ENCODE results near the gene MYRF.

The MYRF gene

DNA sequence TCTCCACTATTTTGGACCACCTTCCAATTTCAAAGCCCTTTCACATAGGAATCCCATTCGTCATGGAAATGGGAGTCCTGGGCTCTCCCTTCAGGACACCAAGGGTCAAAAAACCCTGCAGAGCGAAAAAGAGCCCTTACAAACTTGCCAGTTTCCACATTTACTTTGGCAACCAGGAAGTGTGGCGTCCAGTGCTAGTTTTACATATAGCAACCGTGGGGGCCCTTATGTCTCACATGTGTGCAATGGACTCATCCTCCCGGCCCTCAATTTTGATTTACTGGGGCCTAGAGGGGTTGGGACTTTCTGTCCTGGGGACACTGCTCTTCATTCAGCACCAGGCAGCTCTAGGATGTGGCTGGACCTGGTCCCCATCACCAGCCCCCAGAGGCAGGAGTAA lies 38.5 kb upstream of the MYRF start:
- DNase-seq (ENCODE audit: low spot score in 2 of 2), result no peak
- H3K4me3 ChIP-seq, result no peak overlapping the region
- H3K27me3 ChIP-seq (ENCODE audit: low read depth), result no peaks in the 10 kb centered on the region
- in situ Hi-C loops (cut with MboI; ENCODE audit: low sequenced_read_pairs), result no loop called here
- H3K4me1 ChIP-seq, result no peaks in the 10 kb centered on the region
- H3K36me3 ChIP-seq (replicated peaks), result no peaks in the 10 kb centered on the region
- H3K9me3 ChIP-seq, result no peaks in the 10 kb centered on the region

DNA sequence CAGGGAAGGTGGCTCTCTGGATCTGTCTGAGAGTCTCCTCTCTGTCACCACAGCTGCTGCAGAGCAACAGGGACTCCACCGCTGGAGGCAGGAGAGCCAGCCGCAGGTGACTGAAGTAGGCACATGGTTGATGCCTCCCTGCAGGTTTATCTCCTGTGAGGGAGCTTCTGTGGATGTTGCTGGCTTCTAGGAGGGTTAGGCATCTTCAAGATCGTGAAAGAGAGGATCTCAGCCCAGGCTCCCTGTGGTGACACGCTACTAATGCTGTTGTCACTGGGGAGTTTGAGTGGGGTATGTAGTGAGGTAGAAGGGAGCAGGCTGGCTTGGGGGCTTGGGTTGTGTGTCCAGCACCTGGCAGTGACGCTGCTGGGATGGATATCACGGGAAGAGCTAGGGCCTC lies 38.1 kb upstream of the MYRF start:
- in situ Hi-C loops (cut with MboI; ENCODE audit: low sequenced_read_pairs), result no loop called here
- no peaks in the 10 kb centered on the region for H3K9me3 ChIP-seq
- H3K4me1 ChIP-seq, result no peaks in the 10 kb centered on the region
- H3K27me3 ChIP-seq (ENCODE audit: low read depth), result no peaks in the 10 kb centered on the region
- H3K4me3 ChIP-seq, result no peak overlapping the region
- no peaks in the 10 kb centered on the region for H3K36me3 ChIP-seq (replicated peaks)
- DNase-seq (ENCODE audit: low spot score in 2 of 2), result no peak

DNA sequence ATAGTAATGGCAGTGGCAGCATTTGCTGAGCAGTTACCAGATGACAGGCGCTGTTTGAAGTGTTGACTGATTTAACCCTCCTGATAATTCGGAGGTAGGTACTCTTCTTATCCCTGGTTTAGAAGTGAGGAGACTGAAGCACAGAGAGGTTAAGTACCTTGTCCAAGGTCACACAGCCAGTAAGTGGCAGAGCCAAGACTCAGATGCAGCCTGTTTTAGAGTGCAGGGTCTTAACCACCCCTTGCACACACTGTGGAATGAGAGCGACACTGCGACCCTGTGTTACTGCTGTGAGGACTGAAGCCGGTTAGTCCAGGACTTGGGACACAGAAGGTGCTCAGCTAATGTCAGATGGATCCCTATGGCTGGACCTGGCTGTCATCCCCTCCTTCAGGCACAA lies 37.5 kb upstream of the MYRF start:
- in situ Hi-C loops (cut with MboI; ENCODE audit: low sequenced_read_pairs), result no loop called here

DNA sequence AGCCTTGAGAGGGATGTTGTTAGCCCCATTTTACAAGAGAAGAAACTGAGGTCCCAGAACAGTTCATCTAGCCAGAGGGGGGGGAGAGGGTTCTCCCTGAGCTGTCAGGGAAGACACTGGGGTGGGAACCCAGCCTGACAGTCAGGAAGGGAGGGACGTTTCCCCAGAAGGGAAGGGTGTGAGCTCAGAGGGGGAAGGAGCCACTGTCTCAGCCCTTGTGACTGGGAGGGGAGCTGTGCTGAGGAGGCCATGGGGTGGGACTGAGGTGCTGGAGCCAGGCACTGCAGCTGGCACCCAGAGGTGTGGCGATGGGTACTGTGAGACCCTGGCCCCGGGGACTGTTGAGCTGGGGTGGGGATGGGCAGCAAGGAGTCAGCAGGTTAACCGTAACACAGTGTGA lies 36.6 kb upstream of the MYRF start:
- in situ Hi-C loops (cut with MboI; ENCODE audit: low sequenced_read_pairs), result no loop called here
- H3K4me3 ChIP-seq, result no peak overlapping the region
- no peaks in the 10 kb centered on the region for H3K36me3 ChIP-seq (replicated peaks)
- H3K4me1 ChIP-seq, result no peaks in the 10 kb centered on the region
- no peak for DNase-seq (ENCODE audit: low spot score in 2 of 2)
- H3K9me3 ChIP-seq, result no peaks in the 10 kb centered on the region
- no peaks in the 10 kb centered on the region for H3K27me3 ChIP-seq (ENCODE audit: low read depth)

More for the DNA sequence above, 37.5 kb upstream of the MYRF start:
- Histone ChIP-seq H3K9me3 (no peaks in the 10 kb centered on the region), H3K4me3 (no peak overlapping the region), H3K27me3 (ENCODE audit: low read depth) (no peaks in the 10 kb centered on the region), H3K4me1 (no peaks in the 10 kb centered on the region), H3K36me3 (replicated peaks) (no peaks in the 10 kb centered on the region)
- DNase-seq (ENCODE audit: low spot score in 2 of 2), result no peak

DNA sequence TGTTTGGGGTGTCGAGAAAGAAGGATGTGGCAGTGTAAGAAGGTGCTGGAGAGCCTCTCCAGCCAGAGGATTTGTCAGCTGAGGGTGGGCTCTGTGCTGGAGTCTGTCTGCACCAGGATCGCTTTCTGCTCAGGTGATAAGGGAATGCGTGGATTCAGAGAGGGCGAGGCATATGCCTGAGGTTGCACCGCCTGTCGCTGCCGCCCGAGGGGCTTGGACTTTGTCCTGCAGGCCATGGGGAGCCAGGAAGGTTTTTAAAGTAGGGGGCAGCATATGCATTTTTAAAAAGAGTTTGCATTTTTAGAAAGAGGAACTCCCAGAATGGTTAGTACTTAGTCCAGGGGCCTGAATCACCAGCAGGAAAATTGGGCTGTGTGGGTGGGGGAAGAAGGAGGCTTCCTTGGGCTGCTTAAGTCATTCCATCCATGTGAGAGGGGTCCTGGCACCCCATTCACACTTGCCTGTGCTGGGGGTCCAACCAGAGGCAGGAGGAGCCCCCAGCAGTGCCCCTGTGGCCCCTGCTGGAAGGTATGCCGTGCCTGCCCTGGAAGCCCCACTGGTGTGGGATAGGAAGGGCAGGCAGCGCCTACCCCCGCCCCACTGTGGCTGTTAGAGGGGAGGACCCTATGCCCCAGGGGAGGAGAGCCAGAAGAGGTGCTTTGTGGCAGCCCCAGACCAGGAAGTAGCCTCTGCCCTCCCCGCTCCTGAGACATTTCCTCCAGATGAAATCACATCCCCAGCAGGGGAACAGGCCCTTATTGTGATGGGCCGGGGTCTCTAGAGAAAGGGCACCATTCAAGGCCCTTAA lies 35.8 kb upstream of the MYRF start:
- H3K27me3 ChIP-seq (ENCODE audit: low read depth), result no peaks in the 10 kb centered on the region

DNA sequence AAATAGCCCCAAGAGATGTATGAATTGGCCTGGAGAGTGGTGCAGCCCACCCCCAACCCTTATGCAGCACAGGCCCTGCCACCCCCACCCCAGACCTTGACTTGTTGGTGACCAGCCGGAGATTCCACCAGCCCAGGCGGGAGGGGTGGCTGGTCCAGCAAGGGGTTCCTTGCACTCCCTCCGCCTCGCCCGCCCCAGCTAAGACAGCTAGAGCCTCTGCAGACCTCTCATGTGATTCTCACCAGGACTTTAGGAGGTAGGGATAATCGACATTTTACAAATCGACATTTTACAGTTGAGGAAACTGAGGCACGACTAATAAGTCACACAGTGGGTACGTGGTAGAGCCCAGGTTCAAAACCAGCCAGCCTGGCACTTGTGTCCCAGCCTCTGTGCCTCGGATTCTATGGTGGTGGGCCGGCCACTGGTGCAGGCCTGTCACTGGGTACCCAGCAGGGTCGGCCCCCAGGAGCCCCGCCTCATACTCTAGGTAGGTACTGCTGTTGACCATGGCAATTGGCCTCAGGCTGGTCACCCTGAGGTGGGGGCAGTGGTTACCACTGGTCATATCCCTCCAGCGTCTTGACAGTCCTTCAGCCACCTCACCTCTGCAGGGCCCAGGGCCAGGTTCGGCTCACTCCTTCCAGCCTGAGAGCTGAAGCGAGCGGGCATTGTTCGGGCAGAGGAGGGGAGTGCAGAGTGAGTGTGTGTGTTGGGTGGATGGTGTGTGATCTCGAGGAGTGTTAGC lies 35.0 kb upstream of the MYRF start:
- Histone ChIP-seq H3K36me3 (replicated peaks) (no peaks in the 10 kb centered on the region), H3K4me1 (no peaks in the 10 kb centered on the region), H3K27me3 (ENCODE audit: low read depth) (no peaks in the 10 kb centered on the region), H3K9me3 (no peaks in the 10 kb centered on the region), H3K4me3 (no peak overlapping the region)
- DNase-seq (ENCODE audit: low spot score in 2 of 2), result no peak
- in situ Hi-C loops (cut with MboI; ENCODE audit: low sequenced_read_pairs), result no loop called here

More for the DNA sequence above, 35.8 kb upstream of the MYRF start:
- Histone ChIP-seq H3K4me3 (no peak overlapping the region), H3K36me3 (replicated peaks) (no peaks in the 10 kb centered on the region), H3K4me1 (no peaks in the 10 kb centered on the region), H3K9me3 (no peaks in the 10 kb centered on the region)
- DNase-seq (ENCODE audit: low spot score in 2 of 2), result no peak
- in situ Hi-C loops (cut with MboI; ENCODE audit: low sequenced_read_pairs), result no loop called here

DNA sequence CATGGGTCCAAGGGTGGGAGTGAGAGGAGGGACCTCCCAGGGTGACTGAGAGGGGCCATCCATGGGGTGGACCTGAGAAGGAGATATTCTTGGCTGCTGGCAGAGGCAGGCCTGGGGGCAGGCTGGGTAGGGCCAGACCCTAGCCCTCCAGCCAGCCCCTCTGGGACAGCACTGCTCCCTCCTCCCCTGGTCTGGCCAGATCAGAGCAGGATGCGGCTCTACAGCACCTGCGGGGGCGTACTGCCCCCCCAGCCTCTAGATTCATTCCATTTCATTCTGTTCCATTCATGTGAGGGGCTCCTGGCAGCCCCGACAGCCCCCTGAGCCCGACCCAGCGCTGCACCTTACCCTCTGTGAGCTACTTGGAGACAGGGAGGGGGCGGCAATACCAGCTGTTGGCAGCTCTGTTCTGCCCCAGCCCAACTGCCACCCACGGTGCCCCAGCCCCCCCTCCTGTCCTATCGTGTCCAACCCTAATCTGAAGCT lies 34.3 kb upstream of the MYRF start:
- no peaks in the 10 kb centered on the region for H3K9me3 ChIP-seq
- H3K27me3 ChIP-seq (ENCODE audit: low read depth), result no peaks in the 10 kb centered on the region
- DNase-seq (ENCODE audit: low spot score in 2 of 2), result no peak
- H3K4me1 ChIP-seq, result no peaks in the 10 kb centered on the region
- no peak overlapping the region for H3K4me3 ChIP-seq
- in situ Hi-C loops (cut with MboI; ENCODE audit: low sequenced_read_pairs), result no loop called here
- no peaks in the 10 kb centered on the region for H3K36me3 ChIP-seq (replicated peaks)

DNA sequence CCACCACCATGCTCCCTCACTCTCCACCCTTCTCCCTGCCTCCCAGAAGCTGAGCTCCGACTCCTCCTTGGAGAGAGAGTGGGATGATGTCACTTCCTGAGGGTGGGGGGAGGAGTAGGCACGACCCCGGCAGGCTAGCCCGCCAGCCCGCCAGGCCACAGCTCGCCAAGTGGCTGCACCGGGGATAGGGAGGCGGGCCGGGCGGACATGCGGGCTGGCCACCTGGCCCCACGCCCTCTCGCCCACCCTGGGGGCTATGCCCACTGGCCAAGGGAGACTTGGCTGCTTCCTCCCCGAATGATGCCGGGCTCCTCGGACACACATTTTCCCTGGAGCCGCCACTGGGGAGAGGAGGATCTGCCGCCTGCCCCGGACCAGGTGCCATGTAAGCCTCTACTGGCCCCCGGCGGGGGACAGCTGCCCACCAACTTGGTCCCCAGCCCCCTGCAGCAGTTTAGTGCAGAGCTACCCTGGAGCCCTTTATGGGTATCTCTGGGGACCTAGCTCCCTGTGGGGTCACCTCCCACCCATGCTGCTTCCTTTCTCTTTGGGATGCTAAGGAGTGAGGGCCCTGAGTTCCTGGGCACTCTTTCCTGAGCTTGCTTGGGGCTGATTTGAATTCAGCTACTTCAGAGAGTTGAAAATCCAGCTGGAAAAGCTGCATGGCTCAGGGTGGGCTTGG lies 33.7 kb upstream of the MYRF start:
- Histone ChIP-seq H3K4me3 (no peak overlapping the region), H3K27me3 (ENCODE audit: low read depth) (no peaks in the 10 kb centered on the region), H3K9me3 (no peaks in the 10 kb centered on the region), H3K4me1 (no peaks in the 10 kb centered on the region), H3K36me3 (replicated peaks) (no peaks in the 10 kb centered on the region)
- in situ Hi-C loops (cut with MboI; ENCODE audit: low sequenced_read_pairs), result no loop called here
- DNase-seq (ENCODE audit: low spot score in 2 of 2), result no peak

DNA sequence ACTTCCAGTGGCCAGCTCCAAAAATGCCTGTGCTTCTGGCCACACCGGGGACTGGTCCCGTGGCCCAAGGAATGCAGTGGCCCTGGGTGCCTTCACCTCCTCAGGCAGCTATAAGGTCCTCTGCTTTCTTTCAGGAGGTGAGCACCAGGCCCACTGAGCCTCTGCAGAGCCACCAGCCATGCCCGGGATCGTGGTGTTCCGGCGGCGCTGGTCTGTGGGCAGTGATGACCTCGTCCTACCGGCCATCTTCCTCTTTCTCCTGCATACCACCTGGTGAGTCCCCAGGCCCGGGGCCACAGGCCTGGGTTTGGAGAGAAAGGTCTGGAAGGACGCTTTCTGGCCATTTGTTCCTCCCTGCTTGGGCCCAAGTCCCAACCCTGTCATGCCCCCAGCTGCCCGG lies 32.5 kb upstream of the MYRF start:
- H3K36me3 ChIP-seq (replicated peaks), result no peaks in the 10 kb centered on the region
- in situ Hi-C loops (cut with MboI; ENCODE audit: low sequenced_read_pairs), result no loop called here
- H3K27me3 ChIP-seq (ENCODE audit: low read depth), result no peaks in the 10 kb centered on the region

DNA sequence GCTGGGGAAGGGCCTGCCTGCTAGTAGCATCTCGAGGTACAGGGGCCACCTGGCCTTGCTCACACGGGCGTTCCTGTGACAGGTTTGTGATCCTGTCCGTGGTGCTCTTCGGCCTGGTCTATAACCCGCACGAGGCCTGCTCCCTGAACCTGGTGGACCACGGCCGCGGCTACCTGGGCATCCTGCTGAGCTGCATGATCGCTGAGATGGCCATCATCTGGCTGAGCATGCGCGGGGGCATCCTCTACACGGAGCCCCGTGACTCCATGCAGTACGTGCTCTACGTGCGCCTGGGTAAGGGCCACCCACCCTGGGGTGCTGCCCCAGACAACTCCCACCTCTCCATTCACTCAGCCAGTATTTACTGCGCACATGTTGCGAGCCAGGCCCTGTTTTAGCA lies 31.8 kb upstream of the MYRF start:
- Histone ChIP-seq H3K4me3 (no peak overlapping the region), H3K9me3 (no peaks in the 10 kb centered on the region), H3K27me3 (ENCODE audit: low read depth) (no peaks in the 10 kb centered on the region), H3K4me1 (no peaks in the 10 kb centered on the region), H3K36me3 (replicated peaks) (no peaks in the 10 kb centered on the region)
- in situ Hi-C loops (cut with MboI; ENCODE audit: low sequenced_read_pairs), result no loop called here
- no peak for DNase-seq (ENCODE audit: low spot score in 2 of 2)

More for the DNA sequence above, 32.5 kb upstream of the MYRF start:
- no peaks in the 10 kb centered on the region for H3K9me3 ChIP-seq
- no peaks in the 10 kb centered on the region for H3K4me1 ChIP-seq
- no peak overlapping the region for H3K4me3 ChIP-seq
- DNase-seq (ENCODE audit: low spot score in 2 of 2), result no peak

DNA sequence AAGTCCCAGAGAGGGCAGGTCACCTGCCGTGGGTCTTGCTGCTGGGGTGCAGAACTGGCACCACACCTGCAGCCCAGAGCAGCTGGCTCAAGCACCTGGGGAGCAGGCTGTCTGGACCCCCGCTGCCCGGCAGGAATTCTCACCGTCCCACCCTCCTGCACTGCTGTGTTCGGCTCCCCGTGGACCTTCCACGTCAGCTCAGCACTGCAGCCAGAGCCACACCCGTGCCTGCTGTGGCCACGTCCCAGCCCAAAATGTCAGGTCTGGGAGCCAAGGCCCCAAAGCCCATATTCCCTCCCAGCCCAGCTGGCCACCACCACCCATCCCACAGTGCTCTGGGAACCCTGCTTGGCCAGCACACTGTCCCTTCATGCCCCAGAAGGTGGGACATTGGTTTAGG lies 28.0 kb upstream of the MYRF start:
- H3K27me3 ChIP-seq (ENCODE audit: low read depth), result no peaks in the 10 kb centered on the region
- in situ Hi-C loops (cut with MboI; ENCODE audit: low sequenced_read_pairs), result no loop called here
- H3K4me3 ChIP-seq, result no peak overlapping the region
- H3K9me3 ChIP-seq, result no peaks in the 10 kb centered on the region
- no peaks in the 10 kb centered on the region for H3K36me3 ChIP-seq (replicated peaks)
- DNase-seq (ENCODE audit: low spot score in 2 of 2), result no peak
- H3K4me1 ChIP-seq, result no peaks in the 10 kb centered on the region

DNA sequence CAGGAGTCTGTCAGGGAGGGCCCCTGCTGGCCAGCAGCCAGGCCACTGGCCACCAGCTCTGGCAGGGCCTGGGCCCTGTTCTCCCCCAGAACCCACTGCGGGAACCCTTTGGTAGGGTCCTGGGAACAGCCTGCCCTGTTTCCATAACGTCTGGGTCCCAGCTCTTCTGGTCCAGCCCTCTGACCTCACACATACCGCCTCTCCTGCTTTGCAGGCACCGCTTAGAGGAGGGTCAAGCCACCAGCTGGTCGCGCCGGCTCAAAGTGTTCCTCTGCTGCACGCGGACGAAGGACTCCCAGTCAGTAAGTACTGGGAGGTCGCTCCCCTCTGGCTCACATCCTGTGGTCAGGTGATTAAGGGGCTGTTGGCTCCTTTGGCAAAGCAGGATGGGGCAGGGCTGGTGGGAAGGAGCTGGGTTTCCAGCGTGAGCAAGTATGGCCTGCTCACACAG lies 26.6 kb upstream of the MYRF start:
- Histone ChIP-seq H3K9me3 (no peaks in the 10 kb centered on the region), H3K4me1 (no peaks in the 10 kb centered on the region), H3K27me3 (ENCODE audit: low read depth) (no peaks in the 10 kb centered on the region), H3K36me3 (replicated peaks) (no peaks in the 10 kb centered on the region), H3K4me3 (no peak overlapping the region)
- no peak for DNase-seq (ENCODE audit: low spot score in 2 of 2)
- in situ Hi-C loops (cut with MboI; ENCODE audit: low sequenced_read_pairs), result no loop called here

DNA sequence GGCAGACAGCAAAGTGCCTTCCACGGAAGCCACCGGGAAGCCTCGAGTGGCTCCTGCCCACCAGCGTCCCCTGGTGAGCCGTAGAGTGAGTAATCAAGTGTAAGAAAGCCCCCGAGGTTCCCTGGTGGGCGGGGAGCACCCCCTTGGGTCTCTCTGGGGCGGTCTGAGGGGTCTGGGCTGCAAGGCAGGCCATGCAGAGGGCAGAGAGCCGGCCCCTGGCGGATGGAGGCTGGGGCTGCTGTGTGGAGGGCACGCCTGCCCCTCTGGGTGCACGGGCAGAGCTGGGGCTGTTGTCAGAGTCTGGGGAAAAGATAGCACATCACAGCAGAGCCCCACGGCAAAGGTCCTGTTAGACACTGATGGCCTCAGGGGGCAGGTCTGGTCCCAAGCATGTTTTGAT lies 25.7 kb upstream of the MYRF start:
- no peaks in the 10 kb centered on the region for H3K9me3 ChIP-seq
- DNase-seq (ENCODE audit: low spot score in 2 of 2), result no peak
- no peaks in the 10 kb centered on the region for H3K27me3 ChIP-seq (ENCODE audit: low read depth)
- no peaks in the 10 kb centered on the region for H3K36me3 ChIP-seq (replicated peaks)
- H3K4me3 ChIP-seq, result no peak overlapping the region
- no peaks in the 10 kb centered on the region for H3K4me1 ChIP-seq
- in situ Hi-C loops (cut with MboI; ENCODE audit: low sequenced_read_pairs), result no loop called here

DNA sequence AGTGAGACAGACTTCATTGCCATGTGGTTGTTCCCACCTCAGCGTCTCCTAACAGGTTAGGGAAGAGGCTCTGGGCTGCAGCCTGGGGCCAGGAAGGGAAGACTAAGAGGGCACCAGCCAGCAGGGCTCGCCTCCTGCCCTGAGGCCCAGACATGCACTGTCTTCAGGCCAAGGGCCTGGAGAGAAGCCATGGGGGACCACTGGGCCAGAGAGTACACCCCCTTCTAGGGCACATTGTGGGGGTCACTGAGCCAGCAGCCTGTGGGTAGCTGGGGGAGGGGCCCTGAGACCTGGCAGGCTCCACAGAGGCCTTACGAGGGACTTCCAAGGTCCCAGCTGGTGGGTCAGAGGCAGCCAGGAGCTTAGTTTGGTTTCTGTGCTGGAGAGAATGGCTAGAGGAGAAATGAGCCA lies 25.0 kb upstream of the MYRF start:
- no peak overlapping the region for H3K4me3 ChIP-seq
- in situ Hi-C loops (cut with MboI; ENCODE audit: low sequenced_read_pairs), result no loop called here
- no peaks in the 10 kb centered on the region for H3K27me3 ChIP-seq (ENCODE audit: low read depth)
- H3K9me3 ChIP-seq, result no peaks in the 10 kb centered on the region
- H3K4me1 ChIP-seq, result no peaks in the 10 kb centered on the region
- no peak for DNase-seq (ENCODE audit: low spot score in 2 of 2)
- H3K36me3 ChIP-seq (replicated peaks), result no peaks in the 10 kb centered on the region

Measured in HAP-1 (cell line).